SU-DHL-6 (cell line): ENCODE data around the gene INTS7.

ENCODE experiments used
- CTCF ChIP-seq: fragments of 200-600 bp; sonication (generic); IDR thresholded peaks from one replicate; pipeline ENCODE4 v1.5.1; 2017; ENCODE audit warnings: antibody characterized with exemption, mild to moderate bottlenecking, low read length, moderate library complexity; ENCODE audit not compliant: insufficient read depth, poor library complexity, severe bottlenecking
- EZH2phosphoT487 ChIP-seq: fragments of 200-600 bp; sonication (generic), shearing (Covaris generic); conservative IDR thresholded peaks from 2 replicates; pipeline ENCODE4 v1.6.1; 2018; ENCODE audit warnings: mild to moderate bottlenecking, antibody characterized with exemption, low read length, moderate library complexity, mixed read lengths

- TF ChIP-seq CTCF: no peak
- TF ChIP-seq EZH2phosphoT487: no peak
These were observed 43.5 kb upstream of the INTS7 start for GRCh38 chr1:212078826-212079225.
